H1 (cell line): ENCODE data around the gene KCNT1.

Experiments used
- CTCF ChIP-seq, 3 experiments: IDR thresholded peaks; 1 replicate in 2 of 3; 2 replicates in 1 of 3; pipeline versions ENCODE4 v1.5.1 to v1.6.1; 2011; ENCODE audit warnings: low read length in 3 of 3, mild to moderate bottlenecking in 3 of 3, inconsistent platforms in 2 of 3, low read depth in 1 of 3, moderate library complexity in 1 of 3; ENCODE audit not compliant: insufficient read depth in 1 of 3; ENCODE audit errors: control extremely low read depth in 1 of 3
- SP2 ChIP-seq: IDR thresholded peaks from 2 replicates; pipeline ENCODE4 v1.6.1; 2012; ENCODE audit warnings: mild to moderate bottlenecking, low read length, inconsistent platforms

GRCh38 chr9:135830496-135830895, 128.5 kb downstream of the KCNT1 start:
- TF ChIP-seq SP2 (no peak), CTCF (IDR thresholded peaks at IDR 0.05; ENCODE audit: control extremely low read depth in 1 of 3, insufficient read depth in 1 of 3, low read depth in 1 of 3, low read length in 3 of 3) (no peak)
